H1 (cell line): Measurements from ENCODE around the gene TRMT44. TPM values are rescaled to one million over a fixed set of nuclear protein-coding genes. Genes with fewer than 3 reads are reported as not detected.

Experiments
- CTCF ChIA-PET: fragments of 300-600 bp; sonication (Branson Sonifier 250); formaldehyde crosslinking; loops from one replicate; lab custom pipeline; 2021; ENCODE audit not compliant: partially characterized antibody; lab: Charles Lee
- POLR2A ChIA-PET: fragments of 300-600 bp; sonication (Branson Sonifier 250); formaldehyde crosslinking; loops from one replicate; lab custom pipeline; 2021; ENCODE audit warnings: inconsistent platforms; ENCODE audit not compliant: partially characterized antibody; lab: Charles Lee
- DNase-seq, 2 experiments: peaks; one replicate each; pipeline versions ENCODE4 v3.0.0 to v3.0.0-alpha.2; 2010 to 2022; ENCODE audit warnings: low spot score in 2 of 2, low read depth in 1 of 2, mixed read lengths in 1 of 2
- FAIRE-seq: peaks from 2 replicates; lab custom pipeline; 2011; peaks lifted over from hg19 to GRCh38; lab: Jason Lieb, UNC
- H2AFZ ChIP-seq: 2 replicates; pipeline ENCODE4 v1.8.1; 2012; ENCODE audit warnings: low read length, inconsistent platforms
- H2AK5ac ChIP-seq: 2 replicates; pipeline ENCODE4 v1.6.1; 2013; ENCODE audit warnings: low read depth, low read length
- H2BK120ac ChIP-seq: replicated peaks from 2 replicates; pipeline ENCODE3; 2013; ENCODE audit warnings: low read depth, low read length, inconsistent platforms
- H2BK12ac ChIP-seq: 2 replicates; pipeline ENCODE4 v1.6.1; 2013; ENCODE audit warnings: low read depth, low read length
- H2BK15ac ChIP-seq: 2 replicates; pipeline ENCODE4 v1.6.1; 2013; ENCODE audit warnings: low read length
- H2BK20ac ChIP-seq: 2 replicates; pipeline ENCODE4 v1.6.1; 2013; ENCODE audit warnings: low read length
- H2BK5ac ChIP-seq: 2 replicates; pipeline ENCODE4 v1.6.1; 2013; ENCODE audit warnings: low read depth, low read length
- H3K14ac ChIP-seq: 2 replicates; pipeline ENCODE4 v1.6.1; 2013; ENCODE audit warnings: inconsistent platforms; ENCODE audit not compliant: insufficient read length
- H3K18ac ChIP-seq: 2 replicates; pipeline ENCODE4 v1.6.1; 2013; ENCODE audit warnings: low read length; ENCODE audit errors: extremely low read depth
- H3K23ac ChIP-seq: 2 replicates; pipeline ENCODE4 v1.6.1; 2013; ENCODE audit warnings: inconsistent platforms; ENCODE audit not compliant: insufficient read length
- H3K23me2 ChIP-seq: 2 replicates; pipeline ENCODE4 v1.6.1; 2013; ENCODE audit warnings: low read depth, low read length
- H3K27ac ChIP-seq: 2 replicates; pipeline ENCODE4 v1.6.1; 2011; ENCODE audit warnings: low read depth, low read length, inconsistent platforms
- H3K27me3 ChIP-seq, 4 experiments: replicated peaks in 1 of 4; 1 replicate in 1 of 4; 2 replicates in 3 of 4; pipeline versions ENCODE4 v1.6.1 to v1.8.1; 2011 to 2013; ENCODE audit warnings: low read length in 3 of 4, mild to moderate bottlenecking in 3 of 4, inconsistent platforms in 2 of 4, mixed read lengths in 2 of 4, moderate library complexity in 1 of 4; ENCODE audit not compliant: control insufficient read depth in 3 of 4, insufficient read depth in 3 of 4; ENCODE audit errors: extremely low read depth in 1 of 4
- H3K36me3 ChIP-seq, 4 experiments: 2 replicates each; pipeline versions ENCODE4 v1.6.1 to v1.8.1; 2011 to 2013; ENCODE audit warnings: mild to moderate bottlenecking in 4 of 4, low read length in 3 of 4, moderate library complexity in 2 of 4, control low read depth in 1 of 4, inconsistent platforms in 1 of 4; ENCODE audit not compliant: insufficient read depth in 4 of 4, control insufficient read depth in 2 of 4
- H3K4ac ChIP-seq: replicated peaks from 2 replicates; pipeline ENCODE3; 2013; ENCODE audit warnings: low read length, low read depth, mixed read lengths, inconsistent platforms; ENCODE audit not compliant: insufficient read length
- H3K4me1 ChIP-seq, 4 experiments: replicated peaks in 1 of 4; 1 replicate in 1 of 4; 2 replicates in 3 of 4; pipeline versions ENCODE4 v1.6.1 to v1.8.1; 2011 to 2013; ENCODE audit warnings: low read length in 3 of 4, inconsistent platforms in 2 of 4, mixed read lengths in 1 of 4; ENCODE audit not compliant: insufficient read depth in 4 of 4, control insufficient read depth in 3 of 4
- H3K4me2 ChIP-seq, 2 experiments: 2 replicates each; pipeline versions ENCODE4 v1.6.1 to v1.8.1; 2011 to 2013; ENCODE audit warnings: low read depth in 2 of 2, low read length in 2 of 2, control low read depth in 1 of 2, inconsistent platforms in 1 of 2, mild to moderate bottlenecking in 1 of 2; ENCODE audit not compliant: insufficient read depth in 1 of 2
- H3K4me3 ChIP-seq, 4 experiments: fragments of 200-600, 300-600 bp in 1 of 4; sonication (generic), shearing (Covaris generic), sonication (Bioruptor Twin) in 1 of 4; 2 replicates each; pipeline versions ENCODE4 v1.5.1 to v1.8.1; 2011 to 2016; ENCODE audit warnings: low read length in 4 of 4, low read depth in 3 of 4, control low read depth in 2 of 4, inconsistent platforms in 2 of 4, mild to moderate bottlenecking in 2 of 4, mixed read lengths in 1 of 4, moderate library complexity in 1 of 4; ENCODE audit not compliant: insufficient read depth in 2 of 4; ENCODE audit errors: extremely low read depth in 1 of 4
- H3K56ac ChIP-seq: replicated peaks from 2 replicates; pipeline ENCODE3; 2013; ENCODE audit warnings: low read depth, mild to moderate bottlenecking, mixed read lengths, low read length, inconsistent platforms; ENCODE audit not compliant: insufficient read length
- H3K79me1 ChIP-seq: 2 replicates; pipeline ENCODE4 v1.6.1; 2013; ENCODE audit warnings: low read depth, low read length, control low read depth
- H3K79me2 ChIP-seq, 2 experiments: 2 replicates each; pipeline versions ENCODE4 v1.6.1 to v1.8.1; 2012 to 2013; ENCODE audit warnings: low read length in 2 of 2, mild to moderate bottlenecking in 2 of 2, inconsistent platforms in 1 of 2; ENCODE audit not compliant: insufficient read depth in 2 of 2, control insufficient read depth in 1 of 2
- H3K9ac ChIP-seq, 4 experiments: replicated peaks in 1 of 4; 1 replicate in 1 of 4; 2 replicates in 3 of 4; pipeline versions ENCODE4 v1.6.1 to v1.8.1; 2011 to 2013; ENCODE audit warnings: low read depth in 3 of 4, low read length in 3 of 4, control low read depth in 2 of 4, mild to moderate bottlenecking in 2 of 4, moderate library complexity in 2 of 4, inconsistent platforms in 1 of 4; ENCODE audit errors: extremely low read depth in 1 of 4
- H3K9me3 ChIP-seq, 2 experiments: 2 replicates each; pipeline versions ENCODE4 v1.6.1 to v1.8.1; 2012 to 2013; ENCODE audit warnings: mild to moderate bottlenecking in 2 of 2, moderate library complexity in 2 of 2, control low read depth in 1 of 2, inconsistent platforms in 1 of 2, low read depth in 1 of 2, low read length in 1 of 2, mixed read lengths in 1 of 2; ENCODE audit not compliant: insufficient read depth in 2 of 2
- H4K20me1 ChIP-seq, 2 experiments: replicated peaks in 1 of 2; 2 replicates each; pipeline versions ENCODE3 to v1.8.1; 2011 to 2013; ENCODE audit warnings: inconsistent platforms in 2 of 2, low read length in 2 of 2, mild to moderate bottlenecking in 1 of 2; ENCODE audit not compliant: insufficient read depth in 2 of 2, control insufficient read depth in 1 of 2
- H4K5ac ChIP-seq: 2 replicates; pipeline ENCODE4 v1.6.1; 2013; ENCODE audit warnings: low read length, low read depth, mixed read lengths, inconsistent platforms; ENCODE audit not compliant: insufficient read length
- H4K8ac ChIP-seq: 2 replicates; pipeline ENCODE4 v1.8.0; 2013; ENCODE audit warnings: mild to moderate bottlenecking, moderate library complexity, low read length, inconsistent platforms; ENCODE audit not compliant: insufficient read depth; ENCODE audit errors: extremely low read depth
- H4K91ac ChIP-seq: replicated peaks from 2 replicates; pipeline ENCODE3; 2013; ENCODE audit warnings: low read length, mixed read lengths, inconsistent platforms; ENCODE audit not compliant: insufficient read length
- CEBPB ChIP-seq: IDR thresholded peaks from 2 replicates; pipeline ENCODE4 v1.6.1; 2012; ENCODE audit warnings: low read depth, low read length
- SP1 ChIP-seq: IDR thresholded peaks from 2 replicates; pipeline ENCODE4 v1.6.1; 2011; ENCODE audit warnings: low read depth, low read length
- WGBS, 2 experiments: shearing (Covaris generic) in 1 of 2; methylation state at CpG; one replicate each; pipeline versions ENCODE4 v1.1.6 to v1.1.7; 2013 to 2015; ENCODE audit warnings: low lambda C conversion rate in 2 of 2, mixed read lengths in 2 of 2, inconsistent platforms in 1 of 2, low coverage in 1 of 2, missing lambda C conversion rate in 1 of 2; ENCODE audit not compliant: insufficient replicate concordance in 2 of 2, insufficient coverage in 1 of 2, insufficient read length in 1 of 2; ENCODE audit errors: extremely low coverage in 1 of 2, missing lambda C conversion rate in 1 of 2; 5-methylcytosine and 5-hydroxymethylcytosine counted together
- polyA plus RNA-seq, 7 experiments: library from polyadenylated mRNA; depleted of rRNA in 3 of 7; stranded (reverse) in 5 of 7; unstranded in 2 of 7; fragments of >200 nt in 5 of 7; fragments of 200-250 nt in 2 of 7; gene quantifications; 1 replicate in 5 of 7; 2 replicates in 1 of 7; 4 replicates in 1 of 7; pipeline versions ENCODE4 v1.2.1 to v1.2.3, GENCODE V29; 2011 to 2013; ENCODE audit warnings: missing spikeins in 2 of 7, mixed read lengths in 2 of 7
- total RNA-seq: library from RNA; stranded (reverse); fragmentation: NEBNext Ultra II Directional; extraction: Animal tissue kit (Norgen Biotek cat#: 25700); gene quantifications from 2 replicates; pipeline ENCODE4 v1.2.1, GENCODE V29; 2021

Gene TRMT44
- total and polyA plus RNA-seq, 2 of the 8 experiments (the other 6 are each of a cell fraction or from before 2014, with no cell fraction given): 8.6 to 23.9 TPM

GRCh38 chr4:8495803-8496202, 55.2 kb downstream of the TRMT44 start:
- Histone ChIP-seq H2BK5ac (no peak overlapping the region), H3K27me3 (no peaks in the 10 kb centered on the region), H3K23ac (no peak overlapping the region), H3K9me3 (peaks cover 0 to 4% of the 10 kb centered on the region in 2 experiments; a peak in 2 of 4 replicates), H2BK15ac (no peak overlapping the region), H3K9ac (no peak overlapping the region), H4K20me1 (no peaks in the 10 kb centered on the region), H3K79me2 (no peaks in the 10 kb centered on the region), H3K4me2 (no peak overlapping the region), H3K14ac (no peak overlapping the region), H3K27ac (no peak overlapping the region), H2BK12ac (0 out of 2 replicates have a peak overlapping the region, but pooled peaks have one; percentile 14), H2AFZ (no peak overlapping the region), H3K36me3 (no peaks in the 10 kb centered on the region), H3K79me1 (no peaks in the 10 kb centered on the region), H3K4me1 (peaks cover 0 to 13% (median 3%) of the 10 kb centered on the region in 4 experiments; a peak in 5 of 7 replicates), H4K91ac (no peak overlapping the region), H2AK5ac (no peak overlapping the region), H3K4ac (no peak overlapping the region), H4K5ac (no peak overlapping the region), H4K8ac (no peak overlapping the region), H3K4me3 (no peak overlapping the region), H2BK20ac (no peak overlapping the region), H3K18ac (no peak overlapping the region), H3K56ac (no peak overlapping the region), H3K23me2 (no peaks in the 10 kb centered on the region), H2BK120ac (no peak overlapping the region)
- DNase-seq (no peak), FAIRE-seq (no peak)
- TF ChIP-seq CEBPB (no peak), SP1 (peak; percentile 43; the same call in 1 of the 2 replicates)
- ChIA-PET CTCF (interaction anchor here (1.0 to 2.1 kb wide), 6 partner anchors 8 to 445 kb away, joined by 3 to 11 read pairs (median 4); no protein-coding TSS in a partner anchor), POLR2A (no interaction called here)
- WGBS, 2 experiments: 98% methylated on average over 3 of the region's 3 CpGs; no CpG with 5 or more reads in 1 of the 2 experiments
